ENCODE data around the gene RAPGEF3.

- no peak for TF ChIP-seq POLR2A (IDR thresholded peaks at IDR 0.05; ENCODE audit: low read depth, low read length)
- no peak for TF ChIP-seq POLR2AphosphoS5 (IDR thresholded peaks at IDR 0.05; ENCODE audit: low read depth, low read length)
Measured at GRCh38 chr12:47746073-47746472, 12.6 kb downstream of the RAPGEF3 start.

Data from GM12891 (cell line).